Upper lobe of left lung (tissue), 4 donors: ENCODE data around the gene PMVK.

ENCODE experiments used
- EP300 ChIP-seq, 4 donors: sonication (generic); formaldehyde crosslinking; IDR thresholded peaks; one replicate each; pipeline ENCODE4 v1.5.1; 2017; ENCODE audit warnings: antibody characterized with exemption in 4 of 4, control low read depth in 2 of 4
- POLR2A ChIP-seq, 4 donors: fragments of 450-650 bp; IDR thresholded peaks; one replicate each; pipeline ENCODE4 v1.5.1; 2016 to 2017; ENCODE audit warnings: antibody characterized with exemption in 4 of 4, mild to moderate bottlenecking in 2 of 4
- POLR2AphosphoS5 ChIP-seq, 2 donors: sonication (generic); formaldehyde crosslinking; IDR thresholded peaks; one replicate each; pipeline ENCODE4 v1.5.1; 2017; ENCODE audit warnings: antibody characterized with exemption in 2 of 2
- TF ChIP-seq, protein P1 (sequence below), 6 experiments: fragments of 450-650 bp in 4 of 6; fragments of 200-600 bp in 2 of 6; sonication (generic) in 2 of 6; IDR thresholded peaks; one replicate each; pipeline ENCODE4 v1.5.1; 2016 to 2019; ENCODE audit warnings: antibody characterized with exemption in 6 of 6

DNA sequence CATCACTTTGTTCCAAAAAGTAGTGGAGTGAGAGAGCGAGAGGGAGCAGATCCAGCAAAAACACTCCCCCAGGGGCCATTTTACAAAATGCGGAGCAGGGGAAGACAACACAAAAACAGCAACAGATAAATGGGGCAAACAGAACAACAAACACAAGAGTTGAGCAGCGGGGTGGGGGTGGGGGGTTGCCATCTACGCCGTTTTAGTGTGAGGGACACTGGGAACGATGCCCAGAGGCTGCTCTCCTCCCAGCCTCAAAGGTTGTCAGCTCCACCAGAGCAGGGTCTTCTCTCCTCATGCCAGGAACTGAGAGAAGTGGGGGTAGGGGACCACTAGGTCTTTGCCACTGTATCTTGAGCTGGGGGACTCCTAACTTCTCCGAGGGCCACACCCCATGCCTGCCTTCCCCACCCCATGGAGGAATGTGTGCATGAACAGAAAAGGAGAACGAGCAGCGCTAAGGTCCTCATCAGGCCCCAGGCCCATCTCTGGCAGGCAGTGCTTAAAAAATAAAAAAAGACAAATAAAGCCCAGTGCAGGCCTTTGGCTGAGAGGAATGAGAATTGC, 20.7 kb upstream of the PMVK start:
- TF ChIP-seq, protein P1, sequence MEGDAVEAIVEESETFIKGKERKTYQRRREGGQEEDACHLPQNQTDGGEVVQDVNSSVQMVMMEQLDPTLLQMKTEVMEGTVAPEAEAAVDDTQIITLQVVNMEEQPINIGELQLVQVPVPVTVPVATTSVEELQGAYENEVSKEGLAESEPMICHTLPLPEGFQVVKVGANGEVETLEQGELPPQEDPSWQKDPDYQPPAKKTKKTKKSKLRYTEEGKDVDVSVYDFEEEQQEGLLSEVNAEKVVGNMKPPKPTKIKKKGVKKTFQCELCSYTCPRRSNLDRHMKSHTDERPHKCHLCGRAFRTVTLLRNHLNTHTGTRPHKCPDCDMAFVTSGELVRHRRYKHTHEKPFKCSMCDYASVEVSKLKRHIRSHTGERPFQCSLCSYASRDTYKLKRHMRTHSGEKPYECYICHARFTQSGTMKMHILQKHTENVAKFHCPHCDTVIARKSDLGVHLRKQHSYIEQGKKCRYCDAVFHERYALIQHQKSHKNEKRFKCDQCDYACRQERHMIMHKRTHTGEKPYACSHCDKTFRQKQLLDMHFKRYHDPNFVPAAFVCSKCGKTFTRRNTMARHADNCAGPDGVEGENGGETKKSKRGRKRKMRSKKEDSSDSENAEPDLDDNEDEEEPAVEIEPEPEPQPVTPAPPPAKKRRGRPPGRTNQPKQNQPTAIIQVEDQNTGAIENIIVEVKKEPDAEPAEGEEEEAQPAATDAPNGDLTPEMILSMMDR (IDR thresholded peaks at IDR 0.05) = no peak
- TF ChIP-seq POLR2A (IDR thresholded peaks at IDR 0.05) = no peak
- TF ChIP-seq POLR2AphosphoS5 (IDR thresholded peaks at IDR 0.05) = no peak
- TF ChIP-seq EP300 (IDR thresholded peaks at IDR 0.05) = no peak
